Uterus (tissue), 4 donors: ENCODE data around the gene SLC10A6. TPM values are rescaled to one million over a fixed set of nuclear protein-coding genes. Genes with fewer than 3 reads are reported as not detected.

Experiments
- DNase-seq, 2 donors: peaks; one replicate each; pipeline ENCODE4 v3.0.0-alpha.2; 2019 to 2020
- H3K27ac ChIP-seq, 2 donors: fragments of 200-600 bp; sonication (generic); 1 replicate in 1 of 2; 2 replicates in 1 of 2; pipeline ENCODE4 v1.5.1; 2016 to 2018
- H3K27me3 ChIP-seq, 2 donors: fragments of 200-600 bp; sonication (generic); one replicate each; pipeline ENCODE4 v1.5.1; 2018 to 2019; ENCODE audit warnings: control low read depth in 1 of 2
- H3K36me3 ChIP-seq, 2 donors: fragments of 200-600 bp; sonication (generic); one replicate each; pipeline ENCODE4 v1.5.1; 2019; ENCODE audit warnings: control low read depth in 1 of 2
- H3K4me1 ChIP-seq, 2 donors: fragments of 200-600 bp; sonication (generic); one replicate each; pipeline ENCODE4 v1.5.1; 2018 to 2019; ENCODE audit warnings: control low read depth in 1 of 2
- H3K4me3 ChIP-seq, 2 donors: fragments of 200-600 bp; sonication (generic); 1 replicate in 1 of 2; 2 replicates in 1 of 2; pipeline ENCODE4 v1.5.1; 2018 to 2019; ENCODE audit warnings: mild to moderate bottlenecking in 1 of 2
- H3K9me3 ChIP-seq, 2 donors: fragments of 200-600 bp; sonication (generic); one replicate each; pipeline ENCODE4 v1.5.1; 2019; ENCODE audit warnings: control low read depth in 1 of 2
- POLR2A ChIP-seq, 2 donors: fragments of 450-650 bp; IDR thresholded peaks; one replicate each; pipeline ENCODE4 v1.6.1; 2016; ENCODE audit warnings: antibody characterized with exemption in 2 of 2, mild to moderate bottlenecking in 1 of 2, moderate library complexity in 1 of 2
- intact Hi-C: fragments of 100-400 bp; cut with DNase I; formaldehyde crosslinking; loops from one replicate; pipeline ENCODE4 v1.15.1; 2023; ENCODE audit warnings: low total_unique reads
- total RNA-seq, 4 donors: library from RNA; depleted of rRNA in 3 of 4; stranded (reverse); fragments of >200 nt in 3 of 4; gene quantifications; one replicate each; pipeline versions ENCODE4 v1.1.0 to v1.2.4, GENCODE V29; 2014 to 2023
- TF ChIP-seq, protein P1 (sequence below), 4 experiments: fragments of 200-600 bp in 2 of 4; fragments of 450-650 bp in 2 of 4; sonication (generic) in 2 of 4; IDR thresholded peaks; one replicate each; pipeline ENCODE4 v1.5.1; 2016 to 2019; ENCODE audit warnings: antibody characterized with exemption in 4 of 4, mild to moderate bottlenecking in 2 of 4, moderate library complexity in 1 of 4
- donor health status: DM: yes; HTN: yes; CAD: no.

Gene SLC10A6
- total RNA-seq, 4 donors from 2014 or later, result 2.0 to 23.8 (median 6.5) TPM; not detected in 1

DNA sequence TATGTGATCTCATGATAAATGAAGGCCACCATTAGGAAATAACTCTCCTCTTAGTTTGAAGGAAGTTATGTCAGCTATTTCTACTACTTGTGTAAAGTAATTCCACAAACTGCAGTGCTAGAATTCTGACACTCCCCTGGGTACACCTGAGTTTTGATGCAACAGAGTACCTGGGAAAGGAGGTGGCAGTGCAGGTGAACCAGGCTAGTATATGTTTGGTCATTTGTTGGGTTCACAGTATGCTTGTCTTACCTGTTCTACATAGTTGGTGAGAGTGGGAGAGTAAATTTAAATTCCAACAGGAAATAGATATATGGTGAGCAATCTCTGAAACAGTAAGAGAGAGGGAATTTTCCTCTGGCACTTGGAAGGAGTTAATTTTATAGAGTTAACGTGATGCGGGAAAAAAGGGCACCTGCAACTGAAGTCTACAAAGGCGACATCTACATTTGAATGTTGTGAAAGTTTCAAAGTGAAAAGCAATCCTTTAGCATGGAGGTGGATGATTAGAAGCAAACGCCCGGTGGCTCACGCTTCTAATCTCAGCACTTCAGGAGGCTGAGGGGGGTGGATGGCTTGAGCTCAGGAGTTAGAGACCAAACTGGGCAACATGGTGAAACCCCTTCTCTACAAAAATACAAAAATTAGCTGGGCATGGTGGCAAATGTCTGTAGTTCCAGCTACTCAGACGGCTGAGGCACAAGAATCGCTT, 8.3 kb upstream of the SLC10A6 start:
- TF ChIP-seq POLR2A (IDR thresholded peaks at IDR 0.05), result no peak
- TF ChIP-seq, protein P1, sequence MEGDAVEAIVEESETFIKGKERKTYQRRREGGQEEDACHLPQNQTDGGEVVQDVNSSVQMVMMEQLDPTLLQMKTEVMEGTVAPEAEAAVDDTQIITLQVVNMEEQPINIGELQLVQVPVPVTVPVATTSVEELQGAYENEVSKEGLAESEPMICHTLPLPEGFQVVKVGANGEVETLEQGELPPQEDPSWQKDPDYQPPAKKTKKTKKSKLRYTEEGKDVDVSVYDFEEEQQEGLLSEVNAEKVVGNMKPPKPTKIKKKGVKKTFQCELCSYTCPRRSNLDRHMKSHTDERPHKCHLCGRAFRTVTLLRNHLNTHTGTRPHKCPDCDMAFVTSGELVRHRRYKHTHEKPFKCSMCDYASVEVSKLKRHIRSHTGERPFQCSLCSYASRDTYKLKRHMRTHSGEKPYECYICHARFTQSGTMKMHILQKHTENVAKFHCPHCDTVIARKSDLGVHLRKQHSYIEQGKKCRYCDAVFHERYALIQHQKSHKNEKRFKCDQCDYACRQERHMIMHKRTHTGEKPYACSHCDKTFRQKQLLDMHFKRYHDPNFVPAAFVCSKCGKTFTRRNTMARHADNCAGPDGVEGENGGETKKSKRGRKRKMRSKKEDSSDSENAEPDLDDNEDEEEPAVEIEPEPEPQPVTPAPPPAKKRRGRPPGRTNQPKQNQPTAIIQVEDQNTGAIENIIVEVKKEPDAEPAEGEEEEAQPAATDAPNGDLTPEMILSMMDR (IDR thresholded peaks at IDR 0.05), result no peak
- intact Hi-C loops, result no loop called here
- no peak for DNase-seq
- Histone ChIP-seq H3K4me1 (no peaks in the 10 kb centered on the region), H3K4me3 (no peak overlapping the region), H3K9me3 (no peaks in the 10 kb centered on the region), H3K27ac (no peak overlapping the region), H3K27me3 (no peaks in the 10 kb centered on the region), H3K36me3 (no peaks in the 10 kb centered on the region)

DNA sequence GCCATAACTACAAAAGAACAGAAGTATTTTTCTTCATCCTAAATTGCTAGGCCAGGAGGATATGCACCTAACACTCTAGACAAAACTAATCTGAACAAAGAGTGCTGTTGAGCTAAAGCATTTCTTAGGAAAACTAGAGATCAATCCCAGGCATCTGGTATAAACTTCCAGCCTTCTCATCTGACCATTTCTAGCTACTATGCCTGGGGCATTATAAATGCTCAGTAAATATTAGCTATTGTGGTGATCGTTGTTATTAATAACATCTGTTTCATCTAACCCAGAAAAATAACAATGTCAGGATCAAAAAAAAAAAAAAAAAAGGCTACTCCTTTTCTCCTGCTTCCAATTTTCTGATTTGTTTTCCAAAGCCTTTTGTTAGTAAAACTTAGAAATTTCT, 7.7 kb upstream of the SLC10A6 start:
- intact Hi-C loops, result no loop called here
- Histone ChIP-seq H3K36me3 (no peaks in the 10 kb centered on the region), H3K9me3 (no peaks in the 10 kb centered on the region), H3K27me3 (no peaks in the 10 kb centered on the region), H3K4me3 (no peak overlapping the region), H3K4me1 (no peaks in the 10 kb centered on the region), H3K27ac (no peak overlapping the region)
- no peak for DNase-seq
- TF ChIP-seq, protein P1 (IDR thresholded peaks at IDR 0.05), result no peak
- no peak for TF ChIP-seq POLR2A (IDR thresholded peaks at IDR 0.05)

DNA sequence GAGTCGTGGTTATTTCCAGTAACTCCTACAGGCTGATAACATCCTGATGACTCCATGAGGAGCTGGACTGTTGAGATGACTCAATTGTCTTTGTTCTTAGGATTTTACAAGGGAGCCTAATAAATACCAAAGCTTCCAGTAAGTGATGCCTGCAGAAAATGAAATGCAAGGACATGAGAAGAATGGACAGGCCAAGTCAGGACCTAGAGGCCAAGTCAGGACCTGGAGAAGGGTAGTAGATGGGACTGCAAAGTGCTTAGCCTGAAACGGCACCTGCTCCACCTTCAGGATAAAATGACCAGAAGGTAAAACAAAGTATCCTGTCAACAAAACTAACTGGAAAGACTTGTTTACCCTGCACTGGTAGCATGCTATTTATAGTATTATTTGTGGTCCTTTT, 6.4 kb upstream of the SLC10A6 start:
- no peaks in the 10 kb centered on the region for H3K4me1 ChIP-seq
- peak overlapping the region in 1 of 2 donors; percentile 7 for H3K27ac ChIP-seq
- H3K36me3 ChIP-seq, result no peaks in the 10 kb centered on the region
- no peaks in the 10 kb centered on the region for H3K27me3 ChIP-seq
- intact Hi-C loops, result no loop called here
- TF ChIP-seq, protein P1 (IDR thresholded peaks at IDR 0.05), result no peak
- DNase-seq, result no peak
- no peak overlapping the region for H3K4me3 ChIP-seq
- H3K9me3 ChIP-seq, result no peaks in the 10 kb centered on the region

DNA sequence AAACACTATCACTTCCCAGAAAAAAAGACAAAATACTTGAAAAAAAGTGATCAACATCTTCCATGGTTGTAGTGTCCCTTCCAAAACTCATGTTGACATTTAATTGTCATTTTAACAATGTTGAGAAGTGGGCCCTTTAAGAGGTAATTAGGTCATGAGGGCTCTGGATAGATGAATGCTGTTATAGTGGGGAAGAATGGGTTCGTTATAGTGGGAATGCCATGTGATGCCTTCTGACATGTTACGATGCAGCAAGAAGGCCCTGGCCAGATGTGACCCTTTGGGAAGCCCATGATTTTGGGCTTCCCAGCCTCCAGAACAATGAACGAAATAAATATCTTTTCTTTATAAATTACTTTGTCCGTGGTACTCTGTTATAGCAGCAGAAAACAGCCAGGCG, 4.0 kb upstream of the SLC10A6 start:
- DNase-seq, result no peak
- Histone ChIP-seq H3K4me1 (no peaks in the 10 kb centered on the region), H3K36me3 (no peaks in the 10 kb centered on the region), H3K4me3 (no peak overlapping the region), H3K27ac (no peak overlapping the region), H3K9me3 (no peaks in the 10 kb centered on the region), H3K27me3 (no peaks in the 10 kb centered on the region)
- TF ChIP-seq, protein P1 (IDR thresholded peaks at IDR 0.05), result no peak
- no peak for TF ChIP-seq POLR2A (IDR thresholded peaks at IDR 0.05)
- intact Hi-C loops, result no loop called here

DNA sequence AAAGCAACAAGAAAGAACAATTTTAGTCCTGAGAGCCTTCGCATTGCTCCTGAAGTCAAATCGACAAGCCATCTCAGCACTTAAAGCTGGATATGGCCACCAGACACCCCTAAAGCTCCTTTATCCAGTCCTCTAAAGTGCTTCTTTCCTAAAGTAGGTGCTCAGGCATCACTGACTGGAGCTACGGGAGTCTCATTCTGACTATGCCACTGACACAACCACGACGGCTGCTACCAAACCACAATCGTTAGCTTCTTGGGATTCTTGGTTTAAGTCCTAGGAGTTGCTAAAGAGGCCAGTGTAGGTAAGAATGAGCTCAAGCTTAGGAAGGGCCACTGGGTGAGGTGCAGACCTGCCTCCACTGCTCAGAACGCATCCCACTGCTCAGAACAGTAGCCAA, 1.0 kb downstream of the SLC10A6 start:
- Histone ChIP-seq H3K4me3 (no peak overlapping the region), H3K36me3 (no peaks in the 10 kb centered on the region), H3K9me3 (no peaks in the 10 kb centered on the region), H3K4me1 (no peaks in the 10 kb centered on the region), H3K27me3 (no peaks in the 10 kb centered on the region), H3K27ac (peak overlapping the region in 1 of 2 donors; percentile 54)
- no peak for TF ChIP-seq POLR2A (IDR thresholded peaks at IDR 0.05)
- TF ChIP-seq, protein P1 (IDR thresholded peaks at IDR 0.05), result no peak
- intact Hi-C loops, result no loop called here
- DNase-seq, result no peak
